Gastroesophageal sphincter (tissue), 3 donors: ENCODE measurements around the gene EHBP1.

Source experiments
- CTCF ChIP-seq, 4 experiments: fragments of 200-600 bp in 2 of 4; fragments of 450-650 bp in 2 of 4; sonication (generic) in 1 of 4; IDR thresholded peaks; one replicate each; pipeline ENCODE4 v1.5.1; 2017 to 2019; ENCODE audit warnings: antibody characterized with exemption in 4 of 4, mild to moderate bottlenecking in 2 of 4, moderate library complexity in 2 of 4
- EP300 ChIP-seq: sonication (generic); formaldehyde crosslinking; IDR thresholded peaks from one replicate; pipeline ENCODE4 v1.6.1; 2017; ENCODE audit warnings: antibody characterized with exemption, mild to moderate bottlenecking
- POLR2AphosphoS5 ChIP-seq: sonication (generic); formaldehyde crosslinking; IDR thresholded peaks from one replicate; pipeline ENCODE4 v1.6.1; 2017; ENCODE audit warnings: antibody characterized with exemption

GRCh38 chr2:62785216-62785615 is 79.7 kb downstream of the EHBP1 start:
- no peak for TF ChIP-seq EP300
- TF ChIP-seq CTCF (IDR thresholded peaks at IDR 0.05): no peak
- no peak for TF ChIP-seq POLR2AphosphoS5
